NCI-H2171 treated with DMSO at 0.1 percent for 48 hours (cell line): ENCODE data around the gene AFTPH.
"Not testable (repeated sequence)": the region's sequence is repeated elsewhere in the genome, so short reads cannot be mapped to it uniquely, and the experiment has no call there.

Source experiments
- DNase-seq: peaks from one replicate; lab custom pipeline; 2025; lab: John Stamatoyannopoulos, UW

Gene AFTPH

GRCh38 chr2:64493788-64494187, 30.3 kb upstream of the AFTPH start:
- no peak for DNase-seq

GRCh38 chr2:64498438-64498837, 25.7 kb upstream of the AFTPH start:
- no peak for DNase-seq

- DNase-seq = no peak
Measured at GRCh38 chr2:64500549-64500948, 23.6 kb upstream of the AFTPH start.

- DNase-seq = no peak
Measured at GRCh38 chr2:64501946-64502345, 22.2 kb upstream of the AFTPH start.

GRCh38 chr2:64502860-64503259, 21.3 kb upstream of the AFTPH start:
- no peak for DNase-seq

- DNase-seq = no peak
Measured at GRCh38 chr2:64504774-64505720, 19.1 kb upstream of the AFTPH start.

- DNase-seq = no peak
Measured at GRCh38 chr2:64506686-64507085, 17.4 kb upstream of the AFTPH start.

- DNase-seq = no peak
Measured at GRCh38 chr2:64514008-64514407, 10.1 kb upstream of the AFTPH start.

GRCh38 chr2:64515086-64515485, 9.0 kb upstream of the AFTPH start:
- DNase-seq = no peak

- DNase-seq = no peak
Measured at GRCh38 chr2:64516651-64517510, 7.2 kb upstream of the AFTPH start.

GRCh38 chr2:64517511-64517884, 6.6 kb upstream of the AFTPH start:
- no peak for DNase-seq

GRCh38 chr2:64522843-64523428, 1.2 kb upstream of the AFTPH start:
- peak; percentile 87 for DNase-seq

GRCh38 chr2:64524604-64525316, 632 bp downstream of the AFTPH start:
- peak; percentile 51 for DNase-seq

GRCh38 chr2:64525317-64525613, 1.1 kb downstream of the AFTPH start:
- no peak for DNase-seq

GRCh38 chr2:64526034-64526433, 1.9 kb downstream of the AFTPH start:
- DNase-seq = no peak

GRCh38 chr2:64530946-64531345, 6.8 kb downstream of the AFTPH start:
- not testable (repeated sequence) for DNase-seq

- DNase-seq = no peak
Measured at GRCh38 chr2:64532030-64532429, 7.9 kb downstream of the AFTPH start.

- no peak for DNase-seq
Measured at GRCh38 chr2:64533882-64534281, 9.8 kb downstream of the AFTPH start.

- DNase-seq = no peak
Measured at GRCh38 chr2:64534363-64534762, 10.2 kb downstream of the AFTPH start.

GRCh38 chr2:64535024-64535423, 10.9 kb downstream of the AFTPH start:
- no peak for DNase-seq

GRCh38 chr2:64537991-64538390, 13.9 kb downstream of the AFTPH start:
- no peak for DNase-seq

- DNase-seq = no peak
Measured at GRCh38 chr2:64538764-64539433, 14.8 kb downstream of the AFTPH start.
